Uterus (tissue), 4 donors: Measurements from ENCODE around the gene SLC29A4. TPM values are rescaled to one million over a fixed set of nuclear protein-coding genes. Genes with fewer than 3 reads are reported as not detected.
"Not testable (repeated sequence)": the region's sequence is repeated elsewhere in the genome, so short reads cannot be mapped to it uniquely, and the experiment has no call there.

ENCODE experiments used
- DNase-seq, 2 donors: peaks; one replicate each; pipeline ENCODE4 v3.0.0-alpha.2; 2019 to 2020
- H3K27ac ChIP-seq, 2 donors: fragments of 200-600 bp; sonication (generic); 1 replicate in 1 of 2; 2 replicates in 1 of 2; pipeline ENCODE4 v1.5.1; 2016 to 2018
- H3K27me3 ChIP-seq, 2 donors: fragments of 200-600 bp; sonication (generic); one replicate each; pipeline ENCODE4 v1.5.1; 2018 to 2019; ENCODE audit warnings: control low read depth in 1 of 2
- H3K36me3 ChIP-seq, 2 donors: fragments of 200-600 bp; sonication (generic); one replicate each; pipeline ENCODE4 v1.5.1; 2019; ENCODE audit warnings: control low read depth in 1 of 2
- H3K4me1 ChIP-seq, 2 donors: fragments of 200-600 bp; sonication (generic); one replicate each; pipeline ENCODE4 v1.5.1; 2018 to 2019; ENCODE audit warnings: control low read depth in 1 of 2
- H3K4me3 ChIP-seq, 2 donors: fragments of 200-600 bp; sonication (generic); 1 replicate in 1 of 2; 2 replicates in 1 of 2; pipeline ENCODE4 v1.5.1; 2018 to 2019; ENCODE audit warnings: mild to moderate bottlenecking in 1 of 2
- H3K9me3 ChIP-seq, 2 donors: fragments of 200-600 bp; sonication (generic); one replicate each; pipeline ENCODE4 v1.5.1; 2019; ENCODE audit warnings: control low read depth in 1 of 2
- CTCF ChIP-seq, 4 experiments: fragments of 200-600 bp in 2 of 4; fragments of 450-650 bp in 2 of 4; sonication (generic) in 2 of 4; IDR thresholded peaks; one replicate each; pipeline ENCODE4 v1.5.1; 2016 to 2019; ENCODE audit warnings: antibody characterized with exemption in 4 of 4, mild to moderate bottlenecking in 2 of 4, moderate library complexity in 1 of 4
- POLR2A ChIP-seq, 2 donors: fragments of 450-650 bp; IDR thresholded peaks; one replicate each; pipeline ENCODE4 v1.6.1; 2016; ENCODE audit warnings: antibody characterized with exemption in 2 of 2, mild to moderate bottlenecking in 1 of 2, moderate library complexity in 1 of 2
- intact Hi-C: fragments of 100-400 bp; cut with DNase I; formaldehyde crosslinking; loops from one replicate; pipeline ENCODE4 v1.15.1; 2023; ENCODE audit warnings: low total_unique reads
- total RNA-seq, 4 donors: library from RNA; depleted of rRNA in 3 of 4; stranded (reverse); fragments of >200 nt in 3 of 4; gene quantifications; one replicate each; pipeline versions ENCODE4 v1.1.0 to v1.2.4, GENCODE V29; 2014 to 2023
- donor health status: DM: yes; HTN: yes; CAD: no.

The SLC29A4 gene
- total RNA-seq, 4 donors from 2014 or later, result 1.8 to 5.0 TPM; not detected in 2

GRCh38 chr7:5322621-5323410 lies 40.1 kb downstream of the SLC29A4 start:
- no peaks in the 10 kb centered on the region for H3K4me1 ChIP-seq
- H3K36me3 ChIP-seq, result no peaks in the 10 kb centered on the region
- DNase-seq, result no peak
- intact Hi-C loops, result no loop called here
- H3K27ac ChIP-seq, result no peak overlapping the region
- H3K4me3 ChIP-seq, result no peak overlapping the region
- TF ChIP-seq CTCF (IDR thresholded peaks at IDR 0.05) (no peak), POLR2A (IDR thresholded peaks at IDR 0.05) (no peak)
- H3K27me3 ChIP-seq, result no peaks in the 10 kb centered on the region
- peaks cover 0 to 11% of the 10 kb centered on the region in 2 donors for H3K9me3 ChIP-seq

DNA sequence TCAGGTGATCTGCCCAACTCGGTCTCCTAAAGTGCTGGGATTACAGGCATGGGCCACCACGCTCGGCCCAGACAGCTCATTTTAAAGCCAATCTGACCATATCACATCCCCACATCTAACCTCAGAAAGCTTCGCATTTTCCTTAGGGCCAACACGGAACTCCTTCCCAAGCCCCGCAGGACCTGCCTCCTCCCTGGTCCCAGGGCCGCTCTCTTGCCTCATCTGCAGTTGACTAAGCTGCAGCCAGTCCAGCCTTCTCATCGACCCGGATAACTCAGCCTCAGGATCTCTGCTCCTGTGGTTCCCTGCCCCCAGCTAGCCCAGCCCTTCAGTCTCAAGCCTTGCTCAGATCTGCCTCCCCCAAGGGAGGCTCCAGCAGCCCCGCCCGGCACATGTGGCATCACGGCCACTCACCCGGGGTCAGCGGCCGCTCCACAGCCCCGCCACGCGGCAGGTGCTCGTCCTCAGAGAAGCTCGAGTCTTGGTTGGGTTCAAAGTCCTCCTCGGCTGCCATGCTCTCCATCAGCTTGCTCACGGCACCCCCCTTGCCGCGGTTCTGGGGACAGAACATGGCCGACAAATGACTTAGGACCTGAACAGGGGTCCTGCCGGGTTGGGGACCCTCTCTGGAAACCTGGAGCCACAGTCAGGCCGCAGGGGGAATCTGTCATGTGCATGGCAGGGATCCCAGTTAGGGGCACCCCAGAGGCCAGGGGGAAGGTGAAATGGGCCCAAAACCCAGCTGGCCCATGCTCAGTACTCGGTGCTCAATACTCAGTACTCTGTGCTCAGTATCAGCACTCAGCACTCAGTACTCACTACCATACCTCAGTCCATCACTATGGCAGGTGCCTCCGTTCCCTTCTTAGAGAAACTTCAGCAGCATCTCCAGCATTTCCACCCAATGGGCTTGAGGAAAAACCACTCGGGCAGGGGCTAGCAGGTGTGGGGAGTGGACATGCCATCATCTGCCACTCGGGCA lies 41.3 kb downstream of the SLC29A4 start:
- intact Hi-C loops, H3K4me3 ChIP-seq, H3K4me1 ChIP-seq, DNase-seq, H3K9me3 ChIP-seq, H3K27ac ChIP-seq, H3K36me3 ChIP-seq, H3K27me3 ChIP-seq: not testable (repeated sequence)

- no peak for DNase-seq
- H3K36me3 ChIP-seq, result no peaks in the 10 kb centered on the region
These were observed 42.2 kb downstream of the SLC29A4 start for GRCh38 chr7:5324961-5325360.

GRCh38 chr7:5330288-5330687 lies 47.5 kb downstream of the SLC29A4 start:
- H3K9me3 ChIP-seq, result no peaks in the 10 kb centered on the region
- DNase-seq, result no peak
- H3K4me1 ChIP-seq, result no peaks in the 10 kb centered on the region
- no peak overlapping the region for H3K27ac ChIP-seq
- intact Hi-C loops, result no loop called here
- H3K27me3 ChIP-seq, result no peaks in the 10 kb centered on the region
- TF ChIP-seq POLR2A (IDR thresholded peaks at IDR 0.05) (no peak), CTCF (IDR thresholded peaks at IDR 0.05) (no peak)
- no peak overlapping the region for H3K4me3 ChIP-seq
- no peaks in the 10 kb centered on the region for H3K36me3 ChIP-seq

More at GRCh38 chr7:5324961-5325360, 42.2 kb downstream of the SLC29A4 start:
- no peaks in the 10 kb centered on the region for H3K9me3 ChIP-seq
- no peak overlapping the region for H3K4me3 ChIP-seq
- H3K27me3 ChIP-seq, result no peaks in the 10 kb centered on the region
- intact Hi-C loops, result no loop called here
- no peak overlapping the region for H3K27ac ChIP-seq
- no peak for TF ChIP-seq CTCF (IDR thresholded peaks at IDR 0.05)
- TF ChIP-seq POLR2A (IDR thresholded peaks at IDR 0.05), result no peak
- H3K4me1 ChIP-seq, result no peaks in the 10 kb centered on the region

GRCh38 chr7:5332579-5332978 lies 49.8 kb downstream of the SLC29A4 start:
- DNase-seq, result no peak
- H3K27me3 ChIP-seq, result no peaks in the 10 kb centered on the region
- no peaks in the 10 kb centered on the region for H3K4me1 ChIP-seq
- H3K9me3 ChIP-seq, result no peaks in the 10 kb centered on the region
- no peaks in the 10 kb centered on the region for H3K36me3 ChIP-seq
- no peak overlapping the region for H3K27ac ChIP-seq
- no peak for TF ChIP-seq POLR2A (IDR thresholded peaks at IDR 0.05)
- TF ChIP-seq CTCF (IDR thresholded peaks at IDR 0.05), result no peak
- H3K4me3 ChIP-seq, result no peak overlapping the region
- intact Hi-C loops, result no loop called here
